ENCODE results near the gene DBP.
"Not testable (repeated sequence)": the region's sequence is repeated elsewhere in the genome, so short reads cannot be mapped to it uniquely, and the experiment has no call there.

DBP gene

GRCh38 chr19:48636859-48637448 is at the start of gene DBP:
Gene DBP, minus strand, starts transcription at chr19:48637379. Its CDS starts 385 bp downstream, at chr19:48636994.
- DNase-seq, result no peak

- not testable (repeated sequence) for DNase-seq
Measured at GRCh38 chr19:48686637-48687036, 49.5 kb upstream of the DBP start.

- DNase-seq, result no peak
Measured at GRCh38 chr19:48686088-48686487, 48.9 kb upstream of the DBP start.

- DNase-seq, result no peak
Measured at GRCh38 chr19:48685583-48685982, 48.4 kb upstream of the DBP start.

- no peak for DNase-seq
Measured at GRCh38 chr19:48683349-48683748, 46.2 kb upstream of the DBP start.

GRCh38 chr19:48681127-48681470 is 43.9 kb upstream of the DBP start:
- peak; percentile 97 for DNase-seq

GRCh38 chr19:48680436-48681126 is 43.4 kb upstream of the DBP start:
- no peak for DNase-seq

GRCh38 chr19:48680006-48680405 is 42.8 kb upstream of the DBP start:
- not testable (repeated sequence) for DNase-seq

- peak; percentile 53 for DNase-seq
Measured at GRCh38 chr19:48678201-48678600, 41.0 kb upstream of the DBP start.

GRCh38 chr19:48676887-48677286 is 39.7 kb upstream of the DBP start:
- DNase-seq, result no peak

GRCh38 chr19:48676487-48676886 is 39.3 kb upstream of the DBP start:
- DNase-seq, result no peak

GRCh38 chr19:48674921-48675824 is 38.0 kb upstream of the DBP start:
- DNase-seq, result peak; percentile 65

- DNase-seq, result no peak
Measured at GRCh38 chr19:48674216-48674809, 37.1 kb upstream of the DBP start.

- DNase-seq, result no peak
Measured at GRCh38 chr19:48673436-48674100, 36.4 kb upstream of the DBP start.

- no peak for DNase-seq
Measured at GRCh38 chr19:48672994-48673393, 35.8 kb upstream of the DBP start, which contains the start of gene NTN5. Gene NTN5, minus strand, starts transcription at chr19:48673017. Its CDS starts 2,031 bp downstream, at chr19:48670986.

GRCh38 chr19:48671446-48671995 is 34.3 kb upstream of the DBP start:
- DNase-seq, result no peak

- DNase-seq, result no peak
Measured at GRCh38 chr19:48670699-48671445, 33.7 kb upstream of the DBP start.

- DNase-seq, result no peak
Measured at GRCh38 chr19:48669903-48670668, 32.9 kb upstream of the DBP start.

- DNase-seq, result no peak
Measured at GRCh38 chr19:48668761-48669160, 31.6 kb upstream of the DBP start.

GRCh38 chr19:48668332-48668731 is 31.2 kb upstream of the DBP start:
- no peak for DNase-seq

- DNase-seq, result no peak
Measured at GRCh38 chr19:48665786-48666185, 28.6 kb upstream of the DBP start.

All from NCI-H226 (cell line).